GM23248 (cell line): Measurements from ENCODE around the gene RBMS1. TPM values are rescaled to one million over a fixed set of nuclear protein-coding genes. Genes with fewer than 3 reads are reported as not detected.

ENCODE experiments used
- DNase-seq: peaks from one replicate; pipeline ENCODE4 v3.0.0-alpha.2; 2015
- H2AFZ ChIP-seq: fragments of 200-600 bp; sonication (generic); 2 replicates; pipeline ENCODE4 v1.6.1; 2016; ENCODE audit warnings: antibody characterized with exemption
- H3F3A ChIP-seq: fragments of 200-600 bp; sonication (generic); 2 replicates; pipeline ENCODE4 v1.6.1; 2016; ENCODE audit warnings: mild to moderate bottlenecking, antibody characterized with exemption, mixed run types; ENCODE audit not compliant: insufficient read depth
- H3K27ac ChIP-seq: fragments of 200-600 bp; sonication (generic); 2 replicates; pipeline ENCODE4 v1.5.1; 2016; ENCODE audit warnings: mild to moderate bottlenecking
- H3K27me3 ChIP-seq: fragments of 200-600 bp; sonication (generic); replicated peaks from 2 replicates; pipeline ENCODE4 v1.6.1; 2016; ENCODE audit warnings: mild to moderate bottlenecking; ENCODE audit not compliant: insufficient read depth
- H3K36me3 ChIP-seq: fragments of 200-600 bp; sonication (generic); 2 replicates; pipeline ENCODE4 v1.6.1; 2016; ENCODE audit warnings: low read depth, mild to moderate bottlenecking
- H3K4me1 ChIP-seq: fragments of 200-600 bp; sonication (generic); 2 replicates; pipeline ENCODE4 v1.6.1; 2016; ENCODE audit warnings: mild to moderate bottlenecking; ENCODE audit not compliant: insufficient read depth
- H3K4me2 ChIP-seq: fragments of 200-600 bp; sonication (generic); one replicate; pipeline ENCODE4 v1.6.1; 2016; ENCODE audit warnings: mild to moderate bottlenecking; ENCODE audit not compliant: unreplicated experiment
- H3K4me3 ChIP-seq: fragments of 200-600 bp; sonication (generic); 2 replicates; pipeline ENCODE4 v1.5.1; 2016; ENCODE audit warnings: mild to moderate bottlenecking
- H3K79me2 ChIP-seq: fragments of 200-600 bp; sonication (generic); 2 replicates; pipeline ENCODE4 v1.6.1; 2016; ENCODE audit warnings: mild to moderate bottlenecking; ENCODE audit not compliant: insufficient read depth
- H3K9ac ChIP-seq: fragments of 200-600 bp; sonication (generic); 2 replicates; pipeline ENCODE4 v1.6.1; 2016; ENCODE audit warnings: mild to moderate bottlenecking
- H3K9me2 ChIP-seq: fragments of 200-600 bp; sonication (generic); 2 replicates; pipeline ENCODE4 v1.6.1; 2016; ENCODE audit warnings: mixed run types, mild to moderate bottlenecking, moderate library complexity; ENCODE audit not compliant: insufficient read depth
- H3K9me3 ChIP-seq: fragments of 200-600 bp; sonication (generic); one replicate; pipeline ENCODE4 v1.6.1; 2017; ENCODE audit warnings: low read depth
- H4K20me1 ChIP-seq: fragments of 200-600 bp; sonication (generic); 2 replicates; pipeline ENCODE4 v1.6.0; 2016; ENCODE audit not compliant: insufficient read depth
- EZH2 ChIP-seq: fragments of 200-600 bp; sonication (generic); IDR thresholded peaks from 2 replicates; pipeline ENCODE4 v1.6.1; 2018; ENCODE audit warnings: antibody characterized with exemption, mild to moderate bottlenecking; ENCODE audit not compliant: insufficient read depth, poor library complexity, severe bottlenecking
- EZH2phosphoT487 ChIP-seq: fragments of 200-600 bp; sonication (generic); IDR thresholded peaks from 2 replicates; pipeline ENCODE4 v1.6.1; 2018; ENCODE audit warnings: antibody characterized with exemption, moderate library complexity, mild to moderate bottlenecking, low read depth; ENCODE audit not compliant: insufficient read depth
- WGBS, 2 experiments: methylation state at CpG; one replicate each; pipeline ENCODE4 v1.1.6; 2015 to 2017; ENCODE audit warnings: low lambda C conversion rate in 2 of 2, low coverage in 1 of 2; ENCODE audit errors: missing lambda C conversion rate in 2 of 2; 5-methylcytosine and 5-hydroxymethylcytosine counted together
- in situ Hi-C: fragments of 300-500 bp; cut with MboI; formaldehyde crosslinking; loops from 2 replicates; pipeline ENCODE4 v1.15.0; 2020
- polyA plus RNA-seq: library from polyadenylated mRNA; unstranded; fragments of >200 nt; fragmentation: Nextera tagmentation; extraction: Ambion mirVana; gene quantifications from 2 replicates; pipeline ENCODE4 v1.2.1, GENCODE V29; 2016
- total RNA-seq: library from RNA; depleted of rRNA; stranded (reverse); fragments of >200 nt; shearing (Covaris generic); gene quantifications from 2 replicates; pipeline ENCODE4 v1.2.3, GENCODE V29; 2014

Gene RBMS1
- total and polyA plus RNA-seq, 2 experiments from 2014 or later = 72.3 to 91.7 TPM

DNA sequence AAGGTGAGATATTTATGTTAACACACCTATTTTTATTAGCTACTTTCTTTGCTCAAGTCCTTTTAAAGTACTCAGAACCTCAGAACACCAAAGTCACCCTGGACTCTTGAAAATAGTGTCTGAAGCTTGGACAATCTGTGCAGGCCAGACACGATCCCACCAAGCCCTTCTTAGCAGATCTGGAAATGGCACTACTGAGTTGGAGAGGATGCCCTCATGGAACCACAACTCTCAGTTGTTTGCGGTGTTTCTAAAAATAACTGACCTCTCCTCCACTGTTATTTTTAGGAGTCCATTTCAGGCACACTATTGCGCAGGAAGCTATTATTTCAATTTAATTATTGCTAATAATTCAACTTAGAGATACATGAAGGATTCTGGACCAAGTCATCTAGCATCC is 190.1 kb downstream of the RBMS1 start:
- Histone ChIP-seq H3K27me3 (no peaks in the 10 kb centered on the region), H3K27ac (peak overlapping the region; percentile 98), H3K36me3 (peaks cover 52% of the 10 kb centered on the region), H4K20me1 (no peaks in the 10 kb centered on the region), H3K4me2 (no peak overlapping the region), H3K4me3 (no peak overlapping the region), H3F3A (peaks cover 90% of the 10 kb centered on the region), H3K4me1 (peaks cover 90% of the 10 kb centered on the region), H3K9ac (no peak overlapping the region), H3K9me3 (no peaks in the 10 kb centered on the region), H3K79me2 (peaks cover 87% of the 10 kb centered on the region), H2AFZ (no peak overlapping the region), H3K9me2 (no peaks in the 10 kb centered on the region)
- no peak for DNase-seq
- in situ Hi-C loops = no loop called here
- TF ChIP-seq EZH2phosphoT487 (no peak), EZH2 (no peak)
- 92 to 99% methylated on average over 3 of the region's 3 CpGs for WGBS, 2 experiments

- H3K79me2 ChIP-seq = peaks cover 87% of the 10 kb centered on the region
- no peaks in the 10 kb centered on the region for H3K27me3 ChIP-seq
- peaks cover 88% of the 10 kb centered on the region for H3K4me1 ChIP-seq
- H3K9me2 ChIP-seq = no peaks in the 10 kb centered on the region
- TF ChIP-seq EZH2 (no peak), EZH2phosphoT487 (no peak)
- peak overlapping the region; percentile 98 for H3K27ac ChIP-seq
- no peak overlapping the region for H2AFZ ChIP-seq
- in situ Hi-C loops = no loop called here
- no peak overlapping the region for H3K4me3 ChIP-seq
- 18% methylated on average over 2 of the region's 2 CpGs for WGBS, 2 experiments
- no peaks in the 10 kb centered on the region for H3K9me3 ChIP-seq
- peak; percentile 33 for DNase-seq
- H3K4me2 ChIP-seq = no peak overlapping the region
- no peak overlapping the region for H3K9ac ChIP-seq
- peaks cover 48% of the 10 kb centered on the region for H3K36me3 ChIP-seq
- peaks cover 90% of the 10 kb centered on the region for H3F3A ChIP-seq
- H4K20me1 ChIP-seq = no peaks in the 10 kb centered on the region
Measured at GRCh38 chr2:160303076-160303475, 190.5 kb downstream of the RBMS1 start.

DNA sequence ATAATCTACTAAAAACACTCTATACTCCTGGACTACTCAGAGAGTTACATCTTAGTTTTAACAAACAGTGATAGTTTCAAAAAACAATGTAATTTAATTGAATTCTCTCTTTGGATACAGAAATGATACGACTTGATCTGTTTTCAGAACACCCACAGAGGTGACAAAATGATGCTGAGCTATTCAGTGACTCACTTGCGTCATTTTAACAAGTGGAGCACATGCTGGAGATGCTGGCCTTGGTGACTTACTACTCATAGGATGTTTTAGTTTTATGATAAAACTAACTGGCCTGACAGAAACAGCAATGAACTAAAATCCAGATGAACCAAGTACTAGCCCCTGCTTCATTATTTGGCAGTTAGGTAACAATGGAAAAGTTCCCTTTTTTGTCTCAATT is 192.2 kb downstream of the RBMS1 start:
- Histone ChIP-seq H3K9me3 (no peaks in the 10 kb centered on the region), H3K27me3 (no peaks in the 10 kb centered on the region), H3K27ac (peak overlapping the region; percentile 98), H3K4me2 (peak overlapping the region; percentile 13), H3K4me1 (peaks cover 80% of the 10 kb centered on the region), H3K9me2 (no peaks in the 10 kb centered on the region), H3K36me3 (peaks cover 56% of the 10 kb centered on the region), H3K79me2 (peaks cover 92% of the 10 kb centered on the region), H3K9ac (peak overlapping the region; percentile 23), H4K20me1 (no peaks in the 10 kb centered on the region), H2AFZ (no peak overlapping the region), H3K4me3 (no peak overlapping the region), H3F3A (peaks cover 93% of the 10 kb centered on the region)
- 1 to 2% methylated on average over 2 of the region's 2 CpGs for WGBS, 2 experiments
- DNase-seq = peak; percentile 84
- in situ Hi-C loops = no loop called here
- TF ChIP-seq EZH2phosphoT487 = no peak

- in situ Hi-C loops = no loop called here
- Histone ChIP-seq H3K4me1 (peaks cover 78% of the 10 kb centered on the region), H3K9ac (no peak overlapping the region), H3K9me3 (no peaks in the 10 kb centered on the region), H2AFZ (no peak overlapping the region), H3K79me2 (peaks cover 92% of the 10 kb centered on the region), H3F3A (peaks cover 94% of the 10 kb centered on the region), H3K4me2 (peak overlapping the region; percentile 6), H3K27me3 (no peaks in the 10 kb centered on the region), H3K27ac (peak overlapping the region; percentile 98), H3K9me2 (no peaks in the 10 kb centered on the region), H3K36me3 (peaks cover 66% of the 10 kb centered on the region), H3K4me3 (no peak overlapping the region), H4K20me1 (no peaks in the 10 kb centered on the region)
- no peak for TF ChIP-seq EZH2phosphoT487
- TF ChIP-seq EZH2 = no peak
- DNase-seq = peak; percentile 33
- 47 to 74% methylated on average over 1 of the region's 1 CpG for WGBS, 2 experiments
Measured at GRCh38 chr2:160300203-160300602, 193.4 kb downstream of the RBMS1 start.

GRCh38 chr2:160299540-160299939 is 194.1 kb downstream of the RBMS1 start:
- H3K27ac ChIP-seq = peak overlapping the region; percentile 98
- TF ChIP-seq EZH2 (no peak), EZH2phosphoT487 (no peak)
- peaks cover 97% of the 10 kb centered on the region for H3K79me2 ChIP-seq
- DNase-seq = peak; percentile 49
- H3K4me2 ChIP-seq = peak overlapping the region; percentile 6
- peaks cover 66% of the 10 kb centered on the region for H3K36me3 ChIP-seq
- H3K9me2 ChIP-seq = no peaks in the 10 kb centered on the region
- H3K4me3 ChIP-seq = 0 out of 2 replicates have a peak overlapping the region, but pooled peaks have one; percentile 2
- H3K4me1 ChIP-seq = peaks cover 78% of the 10 kb centered on the region
- no peak overlapping the region for H3K9ac ChIP-seq
- peaks cover 96% of the 10 kb centered on the region for H3F3A ChIP-seq
- no peaks in the 10 kb centered on the region for H3K9me3 ChIP-seq
- 49 to 54% methylated on average over 3 of the region's 3 CpGs for WGBS, 2 experiments
- H2AFZ ChIP-seq = no peak overlapping the region
- in situ Hi-C loops = no loop called here
- no peaks in the 10 kb centered on the region for H4K20me1 ChIP-seq
- H3K27me3 ChIP-seq = no peaks in the 10 kb centered on the region
